Cardiac muscle cell (in vitro differentiated cells and primary cell): ENCODE results near the gene NSMCE1. TPM values are rescaled to one million over a fixed set of nuclear protein-coding genes. Genes with fewer than 3 reads are reported as not detected.
"Not testable (repeated sequence)": the region's sequence is repeated elsewhere in the genome, so short reads cannot be mapped to it uniquely, and the experiment has no call there.

ENCODE experiments used
- DNase-seq, 2 donors: peaks; one replicate each; pipeline versions ENCODE4 v3.0.0 to v3.0.0-alpha.2; 2010 to 2017; ENCODE audit warnings: low read depth in 1 of 2, low spot score in 1 of 2
- H3K27ac ChIP-seq: fragments of 200-600 bp; sonication (generic); 2 replicates; pipeline ENCODE4 v1.5.1; 2016
- H3K27me3 ChIP-seq: fragments of 200-600 bp; sonication (generic); 2 replicates; pipeline ENCODE4 v1.6.0; 2016; ENCODE audit warnings: control low read depth
- H3K36me3 ChIP-seq: fragments of 200-600 bp; sonication (generic); 2 replicates; pipeline ENCODE4 v1.5.1; 2016; ENCODE audit warnings: control low read depth
- H3K4me1 ChIP-seq: fragments of 200-600 bp; sonication (generic); 2 replicates; pipeline ENCODE4 v1.8.1; 2017; ENCODE audit warnings: low read depth, mild to moderate bottlenecking, mixed run types
- H3K4me3 ChIP-seq: fragments of 200-600 bp; sonication (generic); 2 replicates; pipeline ENCODE4 v1.5.1; 2016; ENCODE audit warnings: mild to moderate bottlenecking
- H3K9me3 ChIP-seq: fragments of 200-600 bp; sonication (generic); 2 replicates; pipeline ENCODE4 v1.5.1; 2017; ENCODE audit warnings: low read depth, mild to moderate bottlenecking, control low read depth
- CTCF ChIP-seq: IDR thresholded peaks from 2 replicates; pipeline ENCODE4 v1.5.1; 2012; ENCODE audit warnings: low read depth, mild to moderate bottlenecking, low read length
- polyA plus RNA-seq: library from polyadenylated mRNA; unstranded; fragments of >200 nt; fragmentation: Nextera tagmentation; extraction: Ambion mirVana; gene quantifications from 2 replicates; pipeline ENCODE4 v1.2.1, GENCODE V29; 2016
- total RNA-seq: library from RNA; depleted of rRNA; stranded (reverse); fragments of >200 nt; gene quantifications from 2 replicates; pipeline ENCODE4 v1.2.3, GENCODE V29; 2016

The NSMCE1 gene
- total and polyA plus RNA-seq, 2 experiments from 2014 or later, result 23.4 to 28.2 TPM

DNA sequence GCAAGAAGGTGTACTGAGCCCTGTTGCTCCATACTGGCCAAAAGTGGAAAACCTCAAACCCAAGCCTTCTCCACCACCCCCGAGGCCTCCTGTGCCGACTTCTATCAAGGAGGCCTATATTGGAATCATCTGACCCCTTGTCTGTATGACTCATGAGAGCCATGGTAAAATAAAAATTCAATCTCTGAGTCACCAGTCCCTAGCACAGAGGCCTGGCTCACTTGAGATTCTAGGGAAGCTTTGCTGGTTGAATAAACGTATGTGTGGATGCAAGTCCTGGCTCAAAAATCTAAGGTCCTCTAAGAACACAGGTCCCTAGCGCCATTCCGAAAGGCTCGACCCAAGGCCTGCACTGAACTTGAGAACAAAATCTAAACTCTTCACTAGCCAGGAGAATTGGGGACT is 15.0 kb downstream of the NSMCE1 start:
- Histone ChIP-seq H3K27ac (no peak overlapping the region), H3K27me3 (no peaks in the 10 kb centered on the region), H3K36me3 (no peaks in the 10 kb centered on the region), H3K9me3 (no peaks in the 10 kb centered on the region), H3K4me1 (no peaks in the 10 kb centered on the region), H3K4me3 (no peak overlapping the region)
- DNase-seq, result peak in 1 of 2 donors; percentile 75
- TF ChIP-seq CTCF, result no peak

DNA sequence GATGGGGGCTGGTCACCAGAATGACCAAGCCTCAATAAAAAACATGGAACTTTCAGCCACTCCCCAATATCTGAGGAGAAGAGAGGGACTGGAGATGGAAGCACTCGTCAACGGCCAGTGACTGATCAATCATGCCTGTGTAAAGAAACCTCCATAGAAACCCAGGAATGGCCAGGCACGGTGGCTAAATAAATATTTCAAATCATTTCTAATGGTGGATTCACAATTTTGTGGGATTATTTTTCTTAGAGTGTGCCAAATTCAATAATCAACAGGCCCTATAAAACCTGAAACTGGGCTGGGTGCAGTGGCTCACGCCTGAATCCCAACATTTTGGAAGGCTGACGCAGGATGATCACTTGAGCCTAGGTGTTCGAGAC is 16.4 kb downstream of the NSMCE1 start:
- no peaks in the 10 kb centered on the region for H3K4me1 ChIP-seq
- H3K27ac ChIP-seq, result no peak overlapping the region
- DNase-seq, result no peak
- no peak overlapping the region for H3K4me3 ChIP-seq
- H3K9me3 ChIP-seq, result no peaks in the 10 kb centered on the region
- no peaks in the 10 kb centered on the region for H3K27me3 ChIP-seq
- H3K36me3 ChIP-seq, result no peaks in the 10 kb centered on the region
- no peak for TF ChIP-seq CTCF

DNA sequence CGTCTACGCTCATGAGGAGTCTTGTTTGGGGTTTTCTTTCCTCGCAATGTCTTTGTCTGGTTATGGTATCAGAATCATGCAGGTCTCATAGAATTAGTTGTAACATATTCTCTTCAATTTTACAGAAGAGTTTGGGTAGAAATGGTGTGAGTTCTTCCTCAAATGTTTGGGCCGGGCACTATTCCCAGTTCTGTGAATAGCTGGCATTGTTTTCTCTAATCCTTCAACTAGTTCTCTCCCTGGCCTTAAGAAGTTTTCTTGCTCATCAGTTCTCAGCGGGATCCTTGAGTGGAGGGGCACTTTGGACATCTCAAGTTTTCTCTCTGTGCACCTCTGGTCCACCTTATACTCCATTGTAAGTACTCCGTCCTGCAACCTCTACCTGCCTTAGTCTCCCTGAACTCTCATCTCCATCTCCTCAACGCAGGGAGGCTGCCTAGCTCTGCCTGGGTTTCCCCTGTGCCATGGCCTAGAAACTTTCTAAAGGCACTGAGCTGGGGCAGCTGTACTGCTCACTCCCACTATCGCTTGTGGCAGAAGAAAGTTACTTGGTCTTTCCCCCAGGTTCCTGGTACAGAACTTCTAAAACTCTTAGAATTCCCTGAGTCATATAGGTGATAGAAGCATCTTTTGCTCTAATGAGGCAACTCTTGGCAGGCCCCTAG is 16.9 kb downstream of the NSMCE1 start:
- Histone ChIP-seq H3K36me3 (no peaks in the 10 kb centered on the region), H3K4me3 (no peak overlapping the region), H3K4me1 (peaks cover 1% of the 10 kb centered on the region), H3K27me3 (no peaks in the 10 kb centered on the region), H3K9me3 (no peaks in the 10 kb centered on the region), H3K27ac (no peak overlapping the region)
- no peak for TF ChIP-seq CTCF
- DNase-seq, result no peak

- H3K27me3 ChIP-seq, H3K9me3 ChIP-seq, H3K4me3 ChIP-seq, H3K27ac ChIP-seq, DNase-seq, H3K36me3 ChIP-seq: not testable (repeated sequence)
- H3K4me1 ChIP-seq, result peaks cover 16% of the 10 kb centered on the region
Measured at GRCh38 chr16:27248886-27249285, 19.7 kb downstream of the NSMCE1 start.

GRCh38 chr16:27248036-27248435 is 20.5 kb downstream of the NSMCE1 start:
- Histone ChIP-seq H3K4me1 (peaks cover 21% of the 10 kb centered on the region), H3K27ac (no peak overlapping the region), H3K36me3 (no peaks in the 10 kb centered on the region), H3K9me3 (no peaks in the 10 kb centered on the region), H3K4me3 (no peak overlapping the region), H3K27me3 (no peaks in the 10 kb centered on the region)
- no peak for TF ChIP-seq CTCF
- peak in 1 of 2 donors; percentile 42 for DNase-seq

DNA sequence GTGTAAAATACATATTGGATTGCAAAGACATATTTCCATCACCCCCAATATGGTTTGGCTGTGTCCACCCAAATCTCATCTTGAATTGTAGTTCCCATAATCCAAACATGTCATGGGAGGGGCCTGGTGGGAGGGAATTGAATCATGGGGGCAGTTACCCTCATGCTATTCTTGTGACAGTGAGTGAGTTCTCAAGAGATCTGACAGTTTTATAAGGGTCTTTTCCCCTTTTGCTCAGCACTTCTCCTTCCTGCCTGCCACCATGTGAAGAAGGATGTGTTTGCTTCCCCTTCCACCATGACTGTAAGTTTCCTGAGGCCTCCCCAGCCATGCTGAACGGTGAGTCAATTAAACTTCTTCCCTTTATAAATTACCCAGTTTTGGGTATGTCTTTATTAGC is 21.5 kb downstream of the NSMCE1 start:
- not testable (repeated sequence) for H3K36me3 ChIP-seq, H3K4me3 ChIP-seq, H3K9me3 ChIP-seq, H3K27me3 ChIP-seq, H3K27ac ChIP-seq, DNase-seq
- peaks cover 28% of the 10 kb centered on the region for H3K4me1 ChIP-seq
